GM13976 (cell line): ENCODE data around the gene FMNL2.

ENCODE experiments used
- DNase-seq: peaks from one replicate; pipeline ENCODE4 v3.0.0; 2012; ENCODE audit warnings: low spot score
- in situ Hi-C: fragments of 300-500 bp; cut with MboI; formaldehyde crosslinking; loops from one replicate; pipeline ENCODE4 v1.12.0; 2022; ENCODE audit warnings: low sequenced_read_pairs, mixed read lengths, inconsistent platforms; ENCODE audit not compliant: unreplicated experiment
- TF ChIP-seq, protein P1 (sequence below): IDR thresholded peaks from 2 replicates; pipeline ENCODE4 v1.5.1; 2012; ENCODE audit warnings: borderline replicate concordance, mild to moderate bottlenecking; ENCODE audit not compliant: insufficient read depth; ENCODE audit errors: extremely low read depth, missing control alignments, control extremely low read depth

The FMNL2 gene

GRCh38 chr2:152606081-152606480, 271.1 kb downstream of the FMNL2 start:
- no peak for DNase-seq
- TF ChIP-seq, protein P1, sequence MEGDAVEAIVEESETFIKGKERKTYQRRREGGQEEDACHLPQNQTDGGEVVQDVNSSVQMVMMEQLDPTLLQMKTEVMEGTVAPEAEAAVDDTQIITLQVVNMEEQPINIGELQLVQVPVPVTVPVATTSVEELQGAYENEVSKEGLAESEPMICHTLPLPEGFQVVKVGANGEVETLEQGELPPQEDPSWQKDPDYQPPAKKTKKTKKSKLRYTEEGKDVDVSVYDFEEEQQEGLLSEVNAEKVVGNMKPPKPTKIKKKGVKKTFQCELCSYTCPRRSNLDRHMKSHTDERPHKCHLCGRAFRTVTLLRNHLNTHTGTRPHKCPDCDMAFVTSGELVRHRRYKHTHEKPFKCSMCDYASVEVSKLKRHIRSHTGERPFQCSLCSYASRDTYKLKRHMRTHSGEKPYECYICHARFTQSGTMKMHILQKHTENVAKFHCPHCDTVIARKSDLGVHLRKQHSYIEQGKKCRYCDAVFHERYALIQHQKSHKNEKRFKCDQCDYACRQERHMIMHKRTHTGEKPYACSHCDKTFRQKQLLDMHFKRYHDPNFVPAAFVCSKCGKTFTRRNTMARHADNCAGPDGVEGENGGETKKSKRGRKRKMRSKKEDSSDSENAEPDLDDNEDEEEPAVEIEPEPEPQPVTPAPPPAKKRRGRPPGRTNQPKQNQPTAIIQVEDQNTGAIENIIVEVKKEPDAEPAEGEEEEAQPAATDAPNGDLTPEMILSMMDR = no peak
- in situ Hi-C loops = no loop called here

- TF ChIP-seq, protein P1 = no peak
- in situ Hi-C loops = no loop called here
Measured at GRCh38 chr2:152606941-152607340, 272.0 kb downstream of the FMNL2 start.

GRCh38 chr2:152607793-152608300, 272.9 kb downstream of the FMNL2 start:
- TF ChIP-seq, protein P1 = no peak
- no peak for DNase-seq
- in situ Hi-C loops = no loop called here

More at GRCh38 chr2:152606941-152607340, 272.0 kb downstream of the FMNL2 start:
- no peak for DNase-seq

GRCh38 chr2:152609154-152609553, 274.2 kb downstream of the FMNL2 start:
- TF ChIP-seq, protein P1 = no peak
- in situ Hi-C loops = no loop called here
- no peak for DNase-seq

GRCh38 chr2:152609699-152610098, 274.7 kb downstream of the FMNL2 start:
- TF ChIP-seq, protein P1 = no peak
- DNase-seq = no peak
- in situ Hi-C loops = no loop called here

DNA sequence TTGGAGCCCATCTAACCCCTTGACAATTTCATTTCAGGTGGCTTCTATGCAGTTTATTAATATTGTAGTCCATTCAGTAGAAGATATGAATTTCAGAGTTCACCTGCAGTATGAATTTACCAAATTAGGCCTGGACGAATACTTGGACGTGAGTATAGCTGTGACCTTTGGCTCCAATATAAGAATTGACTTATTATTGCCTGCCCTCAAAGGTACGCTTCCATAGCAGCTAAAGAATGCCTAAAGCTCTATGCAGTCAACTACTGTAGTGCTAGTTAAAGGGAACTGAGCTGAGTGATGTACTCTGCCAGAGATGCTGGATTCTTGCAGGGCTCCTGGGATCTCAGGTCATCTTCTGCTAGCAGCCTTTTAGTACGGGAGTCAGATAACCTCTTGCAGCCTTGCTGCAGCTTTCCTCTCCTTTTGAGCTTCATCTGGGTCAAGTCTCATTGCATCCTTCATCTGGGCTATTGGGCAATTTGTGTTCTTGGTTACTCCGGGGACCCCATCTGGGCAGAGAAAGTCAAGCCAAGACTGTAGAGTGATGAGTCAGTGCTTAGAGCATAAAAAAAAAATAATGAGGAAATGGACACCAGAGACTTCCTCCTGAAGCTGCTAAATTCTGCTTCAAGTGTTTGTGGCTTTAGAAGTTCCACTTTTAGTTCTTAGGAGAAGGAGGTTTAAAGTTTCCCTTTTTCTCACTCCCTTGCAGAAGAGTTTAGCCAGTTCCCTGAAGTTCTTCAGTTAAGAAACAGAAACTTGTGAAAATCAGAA, 276.7 kb downstream of the FMNL2 start:
- in situ Hi-C loops = no loop called here
- TF ChIP-seq, protein P1 = no peak
- DNase-seq = peak; percentile 50

DNA sequence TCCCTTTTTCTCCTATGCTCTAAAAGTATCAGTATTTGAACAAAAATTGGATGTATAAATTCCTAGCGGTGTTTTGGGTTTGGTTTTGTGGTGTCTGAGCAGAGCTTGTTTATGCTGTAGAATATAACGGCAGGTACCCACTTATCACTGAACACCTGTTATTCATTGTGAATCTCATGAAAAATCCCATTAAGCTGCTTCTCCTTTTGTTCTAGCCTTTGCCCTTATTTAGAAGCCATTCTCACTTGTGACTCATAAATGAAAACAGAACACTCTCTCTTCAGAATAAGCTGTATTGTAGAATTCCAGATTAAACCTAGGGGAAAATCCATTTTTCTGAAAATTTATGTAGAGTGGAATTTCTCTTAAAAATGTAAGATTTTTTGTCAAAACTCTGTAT, 278.3 kb downstream of the FMNL2 start:
- in situ Hi-C loops = no loop called here
- peak; percentile 35 for DNase-seq
- TF ChIP-seq, protein P1 = no peak
